ENCODE data around the gene POLR3C.
"Not testable (repeated sequence)": the region's sequence is repeated elsewhere in the genome, so short reads cannot be mapped to it uniquely, and the experiment has no call there.

The POLR3C gene, protein sequence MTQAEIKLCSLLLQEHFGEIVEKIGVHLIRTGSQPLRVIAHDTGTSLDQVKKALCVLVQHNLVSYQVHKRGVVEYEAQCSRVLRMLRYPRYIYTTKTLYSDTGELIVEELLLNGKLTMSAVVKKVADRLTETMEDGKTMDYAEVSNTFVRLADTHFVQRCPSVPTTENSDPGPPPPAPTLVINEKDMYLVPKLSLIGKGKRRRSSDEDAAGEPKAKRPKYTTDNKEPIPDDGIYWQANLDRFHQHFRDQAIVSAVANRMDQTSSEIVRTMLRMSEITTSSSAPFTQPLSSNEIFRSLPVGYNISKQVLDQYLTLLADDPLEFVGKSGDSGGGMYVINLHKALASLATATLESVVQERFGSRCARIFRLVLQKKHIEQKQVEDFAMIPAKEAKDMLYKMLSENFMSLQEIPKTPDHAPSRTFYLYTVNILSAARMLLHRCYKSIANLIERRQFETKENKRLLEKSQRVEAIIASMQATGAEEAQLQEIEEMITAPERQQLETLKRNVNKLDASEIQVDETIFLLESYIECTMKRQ

DNA sequence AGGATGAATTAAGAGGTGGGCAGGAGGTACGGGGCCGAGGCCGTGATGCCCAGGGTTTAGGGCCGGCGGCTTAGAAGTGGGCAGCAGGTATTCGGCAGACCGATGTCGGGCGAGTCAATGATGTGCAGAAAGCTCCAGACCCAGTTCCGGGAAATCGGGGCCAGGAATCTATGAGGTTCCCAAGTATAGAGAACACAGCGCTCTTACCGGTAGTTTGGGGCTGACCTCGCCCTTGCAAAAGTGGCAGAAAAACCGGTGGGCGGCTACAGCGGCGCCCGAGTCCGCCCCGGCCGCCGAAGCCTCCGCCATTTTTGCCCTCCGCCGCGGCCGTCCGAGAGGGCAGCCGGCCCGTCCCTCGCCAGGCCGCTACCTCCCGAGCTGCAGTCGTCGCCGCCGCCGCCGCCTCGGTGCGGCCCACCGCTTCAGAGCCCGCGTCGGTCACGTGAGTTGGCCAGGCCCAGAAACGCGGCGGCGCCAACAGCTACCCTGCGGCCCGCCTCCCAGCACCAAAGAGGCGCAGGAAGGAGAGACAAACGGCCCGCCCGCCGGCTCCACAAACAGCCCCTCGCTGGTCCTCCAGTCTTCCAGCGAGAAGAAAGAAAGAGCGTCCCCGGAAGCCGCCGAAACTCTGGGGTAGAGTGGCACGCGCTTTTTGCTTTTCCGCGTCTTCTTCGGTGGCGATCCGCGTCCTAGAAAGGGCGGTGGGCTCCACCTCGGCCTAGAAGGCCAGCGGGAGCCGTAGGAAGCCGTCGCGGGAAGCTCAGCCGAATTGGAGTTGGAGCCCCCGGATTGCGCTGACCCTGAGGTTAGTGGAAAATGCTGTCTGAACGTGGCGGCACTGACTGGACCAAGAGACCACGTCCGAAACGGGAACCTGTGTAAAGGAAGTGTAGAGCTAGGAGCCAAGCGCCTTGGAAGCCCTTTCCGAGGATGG is at the start of gene POLR3C, which contains the start of gene RNF115:
TSS of gene POLR3C (plus strand) at position 636 of the 934 bp plus-strand sequence. CDS start 1,577 bp downstream, outside the sequence.
TSS of gene RNF115 (minus strand) at position 531 of the 934 bp plus-strand sequence. CDS start at position 309, 222 bp downstream.
- peak; percentile 96 for DNase-seq

DNA sequence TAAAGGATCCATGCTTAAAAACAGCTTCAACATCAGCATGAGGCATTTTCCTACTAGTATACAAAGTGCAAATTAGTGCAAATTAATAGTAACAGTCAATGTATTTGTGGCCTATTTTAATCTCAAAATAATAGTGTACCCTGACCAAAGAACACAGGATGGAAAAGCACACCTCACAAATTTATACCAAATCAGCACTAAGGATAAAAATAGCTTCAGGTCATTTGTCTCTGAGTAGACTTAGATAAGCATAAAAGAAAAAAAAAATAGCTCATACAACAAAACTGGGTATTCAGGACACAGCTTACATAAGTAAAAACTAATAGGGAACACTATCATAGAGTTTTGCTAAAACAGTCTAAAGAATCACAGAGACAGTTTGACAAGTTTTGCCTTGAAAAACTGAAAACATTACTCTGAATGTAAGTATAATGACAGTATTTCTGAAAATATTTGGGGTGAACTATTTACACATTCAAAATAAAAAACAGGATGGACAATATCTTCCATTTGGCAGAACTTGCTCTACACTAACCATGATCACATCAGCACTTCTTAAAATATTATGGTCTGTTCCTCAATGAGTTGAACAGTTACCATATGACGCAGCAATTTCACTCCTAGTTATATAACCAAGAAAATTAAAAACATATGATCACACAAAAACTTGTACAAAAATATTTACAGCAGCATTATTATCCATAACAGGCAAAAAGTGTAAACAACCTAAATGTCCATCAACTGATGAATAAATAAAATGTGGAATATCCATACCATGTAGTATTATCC is 46.4 kb upstream of the POLR3C start:
- DNase-seq, result no peak

DNA sequence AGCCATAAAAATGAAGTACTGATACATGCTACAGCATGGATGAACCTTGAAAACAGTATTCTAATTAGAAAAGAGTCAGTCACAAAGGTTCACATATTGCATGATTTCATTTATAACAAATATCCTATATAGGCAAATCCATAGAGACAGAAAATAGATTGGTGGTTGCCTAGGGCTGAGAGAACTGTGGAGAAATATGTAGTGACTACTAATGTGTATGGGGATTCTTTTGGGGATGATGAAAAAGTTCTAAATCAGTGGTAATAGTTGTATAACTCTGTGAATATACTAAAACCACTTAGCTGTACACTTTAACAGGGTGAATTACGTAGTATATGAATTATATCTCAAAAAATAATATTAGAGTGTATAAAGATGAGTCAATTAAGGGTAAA is 45.9 kb upstream of the POLR3C start:
- no peak for DNase-seq

DNA sequence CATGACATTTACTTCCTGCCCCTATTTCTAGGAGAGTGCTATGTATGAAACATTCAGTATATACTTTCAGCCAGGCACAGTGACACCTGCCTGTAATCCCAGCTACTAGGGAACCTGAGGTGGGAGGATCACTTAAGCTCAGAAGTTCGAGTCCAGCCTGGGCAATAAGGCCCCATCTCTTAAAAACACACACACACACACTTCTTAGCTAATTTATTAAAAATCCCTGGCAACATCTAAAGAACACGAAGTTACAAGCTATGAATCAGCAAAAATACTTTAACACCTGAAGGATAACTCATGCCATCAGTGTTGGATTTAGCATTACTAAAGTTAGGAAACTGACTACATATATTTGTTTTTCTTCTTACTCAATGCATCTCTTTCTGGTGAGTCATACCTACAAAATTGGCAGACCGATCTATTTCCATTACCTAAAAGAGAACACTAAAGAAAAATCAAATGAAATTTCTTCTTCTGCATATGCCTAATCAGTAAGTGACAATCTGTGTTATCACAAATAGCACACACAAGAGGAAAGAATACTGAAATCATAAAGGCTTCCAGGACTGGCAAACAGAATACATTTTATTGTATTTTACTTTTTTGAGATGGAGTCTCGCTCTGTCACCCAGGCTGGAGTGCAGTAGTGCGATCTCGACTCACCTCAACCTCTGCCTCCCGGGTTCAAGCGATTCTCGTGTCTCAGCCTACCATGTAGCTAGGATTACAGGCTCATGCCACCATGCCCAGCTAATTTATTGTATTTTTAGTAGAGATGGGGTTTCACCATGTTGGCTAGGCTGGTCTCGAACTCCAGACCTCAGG is 41.5 kb upstream of the POLR3C start:
- no peak for DNase-seq

DNA sequence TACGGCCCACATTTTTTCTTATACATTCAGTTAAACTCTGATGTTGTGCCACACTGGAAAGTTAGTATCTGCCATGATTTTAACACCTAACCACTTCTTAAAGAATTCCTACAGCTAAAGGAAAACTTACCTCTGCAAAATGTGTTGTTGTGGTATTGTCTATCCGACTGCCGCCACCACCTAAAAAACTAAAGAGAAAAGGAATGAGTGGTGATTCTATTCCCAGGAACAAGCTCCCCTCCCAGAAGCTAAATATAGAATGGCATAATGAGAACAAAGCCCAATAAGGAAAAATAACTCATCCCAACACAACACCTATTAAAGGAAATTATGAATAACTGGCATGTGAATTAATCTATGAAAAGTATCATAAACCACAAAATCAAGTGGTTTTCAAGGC is 39.6 kb upstream of the POLR3C start:
- DNase-seq, result no peak

DNA sequence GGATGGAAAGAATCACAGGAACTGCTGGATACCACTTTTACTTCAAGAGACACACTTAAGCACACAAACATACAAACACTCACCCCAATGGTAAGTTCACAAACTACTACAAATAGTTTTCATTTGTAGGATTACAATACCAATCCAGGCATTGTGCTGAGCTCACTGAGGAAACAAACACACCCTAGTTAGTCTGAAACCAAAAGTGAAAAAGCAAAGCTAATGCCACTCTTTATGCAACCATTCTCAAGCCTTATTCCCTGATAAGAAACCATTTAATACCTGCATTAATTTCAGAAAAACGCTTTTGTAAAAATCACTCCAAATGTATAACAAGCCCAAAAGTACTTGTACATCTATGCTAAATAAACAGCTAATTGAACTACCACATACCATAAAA is 38.5 kb upstream of the POLR3C start:
- DNase-seq, result no peak

DNA sequence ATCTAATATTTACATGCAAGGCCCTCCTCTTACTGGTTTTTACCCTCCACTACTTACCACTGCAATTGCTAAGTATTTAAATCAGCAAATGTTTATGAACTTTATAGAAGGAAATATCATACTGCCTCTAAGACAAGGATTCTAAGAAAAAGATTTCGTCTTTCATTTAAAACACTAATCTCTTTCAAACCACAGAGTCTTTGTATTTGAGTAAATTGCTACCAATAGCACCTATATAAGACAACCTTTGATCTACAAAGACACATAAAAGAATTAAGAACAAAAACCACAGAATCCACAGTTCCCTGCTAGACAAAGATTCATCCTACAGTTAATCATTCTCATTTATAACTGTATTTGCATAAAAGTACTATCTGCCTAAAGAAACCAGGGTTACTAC is 37.7 kb upstream of the POLR3C start:
- DNase-seq, result no peak

DNA sequence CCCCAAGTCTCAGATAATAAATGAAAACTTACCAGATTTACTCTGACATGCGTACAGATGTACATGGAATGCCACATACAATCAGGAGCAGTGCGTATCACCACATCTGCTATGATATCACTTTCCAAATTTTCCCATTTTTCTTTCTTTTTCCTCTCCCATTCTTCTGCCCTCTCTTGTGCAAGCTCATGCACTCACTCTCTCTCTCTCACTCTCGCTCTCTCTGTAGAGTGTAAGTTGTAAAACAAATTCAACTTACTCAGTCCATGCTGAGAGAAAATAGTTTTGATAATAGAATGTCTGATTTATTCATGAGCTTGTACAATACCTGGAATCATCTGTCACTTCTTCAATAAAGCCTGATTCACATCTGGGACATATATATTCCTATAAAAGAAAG is 35.4 kb upstream of the POLR3C start:
- no peak for DNase-seq

DNA sequence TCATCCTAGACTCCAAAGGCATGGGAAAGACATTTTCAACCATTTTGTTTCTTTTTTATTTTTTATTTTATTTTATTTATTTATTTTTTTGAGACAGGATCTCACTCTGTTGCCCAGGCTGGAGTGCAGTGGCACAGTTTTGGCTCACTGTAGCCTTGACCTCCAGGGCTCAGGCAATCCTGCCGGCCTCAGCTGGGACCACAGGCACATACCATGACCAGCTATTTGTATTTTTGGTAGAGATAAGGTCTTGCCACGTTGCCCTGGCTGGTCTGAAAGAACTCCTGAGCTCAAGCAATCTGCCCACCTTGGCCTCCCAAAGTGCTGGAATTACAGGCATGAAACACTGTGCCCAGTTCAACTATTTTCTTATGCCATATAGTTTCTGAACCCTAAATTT is 32.1 kb upstream of the POLR3C start:
- not testable (repeated sequence) for DNase-seq

DNA sequence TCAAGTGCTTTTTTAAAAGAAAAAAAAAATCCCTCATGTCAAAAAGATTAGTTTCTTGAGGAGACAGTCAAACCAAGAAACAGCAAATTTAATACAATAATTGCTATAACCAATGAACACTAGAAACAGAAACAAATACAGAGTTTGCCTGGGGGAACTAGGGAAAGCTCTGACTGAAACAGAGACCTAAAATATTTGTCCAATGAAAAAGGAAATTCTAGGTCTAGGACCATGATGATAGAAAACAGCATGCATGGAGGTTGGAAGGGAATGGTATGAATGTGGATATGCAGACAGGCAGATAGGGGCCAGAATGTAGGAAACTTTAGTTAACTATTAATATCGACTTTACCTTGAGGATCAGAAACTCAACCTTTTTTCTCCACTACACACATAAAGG is 31.5 kb upstream of the POLR3C start:
- no peak for DNase-seq

DNA sequence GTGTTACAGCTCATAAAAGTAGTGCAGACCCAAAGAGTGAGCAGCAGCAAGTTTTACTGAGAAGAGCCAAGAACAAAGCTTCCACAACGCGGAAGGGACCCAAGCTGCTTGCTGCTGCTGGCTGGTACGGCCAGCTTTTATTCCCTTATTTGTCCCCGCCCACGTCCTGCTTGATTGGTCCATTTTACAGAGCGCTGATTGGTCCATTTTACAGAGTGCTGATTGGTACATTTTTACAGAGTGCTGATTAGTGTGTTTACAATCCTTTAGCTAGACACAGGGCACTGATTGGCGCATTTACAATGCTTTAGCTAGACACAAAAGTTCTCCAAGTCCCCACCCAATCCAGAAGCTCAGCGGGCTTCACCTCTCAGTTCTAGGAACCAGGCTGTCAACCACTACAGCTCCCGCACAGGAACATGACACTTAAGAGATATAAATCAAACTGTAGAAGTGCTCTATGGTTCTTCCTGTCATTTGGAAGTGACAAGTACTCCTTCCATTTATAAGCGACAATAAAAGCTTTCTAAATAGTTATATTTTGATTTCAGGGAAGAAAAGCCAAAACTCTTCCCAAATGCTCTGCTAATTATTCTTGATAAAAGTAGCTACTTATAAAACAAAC is 28.6 kb upstream of the POLR3C start:
- DNase-seq, result no peak

DNA sequence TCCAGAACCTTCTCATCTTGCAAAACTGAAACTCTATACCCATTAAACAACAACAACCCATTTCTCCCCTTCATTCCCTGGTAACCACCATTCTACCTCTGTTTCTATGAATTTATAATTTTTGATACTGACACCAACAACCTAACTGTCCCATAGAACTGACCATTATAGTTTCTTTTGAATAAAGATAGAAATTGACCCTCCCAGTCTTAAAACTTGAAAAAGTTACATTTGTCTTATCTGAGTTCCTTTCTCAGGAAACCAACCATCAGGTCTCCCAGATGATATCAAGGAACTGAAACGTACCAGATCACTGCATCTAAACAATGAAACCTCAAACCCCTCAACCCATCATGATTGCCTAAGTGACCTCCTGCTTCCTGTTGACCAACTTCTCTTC is 27.2 kb upstream of the POLR3C start:
- no peak for DNase-seq

DNA sequence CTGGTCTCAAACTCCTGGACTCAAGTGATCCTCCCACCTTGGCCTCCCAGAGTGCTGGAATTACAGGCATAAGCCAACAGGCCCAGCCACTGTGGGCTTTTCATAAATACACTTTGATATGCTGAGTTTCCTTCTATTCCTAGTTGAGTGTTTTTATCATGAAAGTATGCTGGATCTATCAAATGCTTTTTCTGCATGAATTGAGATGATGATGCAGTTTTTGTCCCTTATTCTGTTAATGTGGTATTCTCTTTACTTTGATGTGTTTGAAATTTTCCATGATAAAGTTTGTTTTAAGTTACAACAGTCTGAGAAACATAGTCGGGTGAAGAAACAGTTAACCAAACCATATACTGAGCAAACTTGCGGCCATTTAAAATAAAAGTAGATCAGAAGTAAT is 24.2 kb upstream of the POLR3C start:
- no peak for DNase-seq

DNA sequence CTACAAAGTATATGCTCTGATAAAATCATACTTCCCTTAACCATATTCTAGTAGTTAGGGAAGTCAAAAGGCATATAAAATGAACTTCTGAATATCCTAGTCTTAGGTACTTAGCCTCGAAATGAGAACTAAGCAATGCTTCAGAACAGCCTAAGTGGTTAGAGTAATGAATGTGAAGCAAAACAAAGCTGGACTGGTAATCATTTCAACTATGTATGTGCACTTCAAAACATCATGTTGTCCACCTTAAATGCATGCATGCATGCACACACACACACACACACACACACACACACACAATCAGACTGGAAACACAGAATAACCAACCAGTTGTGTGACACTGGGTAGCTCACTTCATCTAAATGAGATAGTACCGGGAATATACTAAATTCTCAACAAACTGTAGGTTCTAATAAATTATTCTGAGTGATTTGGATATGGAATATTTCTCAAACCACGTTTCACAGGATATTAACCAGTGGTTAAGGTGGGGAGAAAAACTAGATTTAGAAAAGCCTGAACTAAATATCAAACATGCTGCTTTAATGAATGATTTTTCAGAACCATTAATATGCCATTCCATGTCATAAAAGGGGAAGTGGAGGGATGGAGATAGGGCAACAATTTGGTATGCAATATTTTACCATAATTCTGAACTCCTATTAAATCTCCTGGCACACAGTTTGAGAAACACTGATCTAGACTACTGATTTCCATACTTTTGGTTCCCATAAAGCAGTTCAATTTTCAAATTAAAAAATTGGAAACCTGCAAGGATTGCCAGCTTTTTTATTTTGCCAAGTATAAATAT is 19.6 kb upstream of the POLR3C start:
- DNase-seq, result no peak

DNA sequence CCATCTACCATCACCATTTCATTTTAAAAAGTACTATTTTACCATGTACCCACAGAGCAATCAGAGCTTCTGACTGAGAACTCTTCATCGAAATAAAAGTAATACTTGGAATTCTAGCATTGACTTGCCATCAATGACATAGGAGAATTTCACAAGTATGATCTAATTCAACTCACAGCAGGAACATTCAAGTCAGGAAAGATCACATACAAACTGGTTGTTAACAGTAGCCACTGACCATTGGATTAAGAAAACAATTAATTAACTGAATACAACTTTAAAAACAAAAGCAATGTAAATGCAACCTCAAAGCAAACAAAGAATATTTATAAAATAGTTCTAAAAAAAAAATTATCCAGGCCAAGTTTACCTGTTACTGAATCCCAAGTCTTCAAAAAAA is 18.9 kb upstream of the POLR3C start:
- DNase-seq, result no peak

DNA sequence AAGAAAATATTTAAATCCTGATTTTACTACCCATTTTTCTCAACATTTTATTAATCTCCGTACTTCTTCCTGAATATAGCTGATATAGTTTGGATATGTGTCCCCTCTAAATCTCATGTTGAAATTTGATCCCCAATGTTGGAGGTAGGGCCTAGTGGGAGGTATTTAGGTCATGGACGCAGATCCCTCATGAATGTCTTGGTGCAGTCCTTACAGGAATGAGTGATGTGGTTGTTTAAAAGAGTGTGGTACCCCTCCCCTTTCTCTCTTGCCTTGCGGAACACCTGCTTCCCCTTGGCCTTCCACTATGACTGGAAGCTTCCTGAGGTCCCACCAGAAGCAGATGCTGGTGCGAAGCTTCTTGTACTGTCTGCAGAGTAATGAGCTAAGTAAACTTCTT is 17.6 kb upstream of the POLR3C start:
- no peak for DNase-seq

DNA sequence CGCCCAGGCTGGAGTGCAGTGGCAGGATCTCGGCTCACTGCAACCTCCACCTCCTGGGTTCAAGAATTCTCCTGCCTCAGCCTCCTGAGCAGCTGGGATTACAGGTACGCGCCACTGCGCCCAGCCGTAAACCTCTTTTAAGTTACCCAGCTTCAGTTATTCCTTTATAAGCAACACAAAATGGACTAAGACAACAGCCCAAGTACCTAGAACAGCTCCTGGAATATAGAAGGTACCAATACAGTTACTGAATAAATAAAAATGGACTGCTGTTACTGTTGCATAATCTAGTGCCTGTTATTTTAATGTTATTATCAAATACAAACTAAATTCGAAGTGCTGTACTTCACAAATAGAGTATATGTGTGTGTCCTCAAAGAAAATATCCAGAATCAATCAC is 17.2 kb upstream of the POLR3C start:
- DNase-seq, result no peak

DNA sequence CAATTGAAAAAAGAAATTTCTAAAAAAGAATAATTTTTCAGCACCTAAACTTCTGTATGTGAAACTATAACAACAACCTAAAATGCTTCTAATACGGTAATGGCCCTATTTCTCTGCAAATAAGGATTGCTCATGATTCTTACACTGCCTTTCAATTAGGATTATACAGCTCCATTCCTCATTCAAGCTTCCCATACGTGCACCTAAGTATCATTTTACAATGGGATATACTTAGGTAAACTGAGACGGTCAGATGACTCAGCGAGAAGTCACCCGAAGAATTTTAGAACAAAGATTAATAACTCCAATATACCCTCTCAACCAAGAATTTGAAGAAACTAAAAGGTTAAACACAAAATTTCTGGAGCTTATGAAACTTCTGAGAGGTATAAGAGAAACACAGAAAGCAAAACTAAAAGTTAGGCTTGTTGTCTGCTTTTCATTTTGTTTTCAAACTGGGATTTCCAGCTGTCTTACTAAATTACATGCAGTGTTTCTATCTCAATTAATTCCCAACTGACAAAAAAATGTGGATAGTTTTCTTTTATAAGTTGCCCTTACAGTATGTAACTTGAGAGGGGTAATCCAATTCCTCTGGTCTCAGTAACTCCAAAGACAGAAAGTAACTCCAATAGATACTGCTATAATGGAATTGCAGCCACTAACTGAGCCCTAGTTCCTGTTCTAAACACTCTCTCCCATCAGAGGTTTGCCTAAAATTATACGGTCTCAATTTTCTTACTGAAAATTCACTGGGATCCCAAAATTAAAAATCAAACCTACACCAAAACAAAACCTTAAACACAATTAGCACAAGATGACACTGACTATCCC is 10.8 kb upstream of the POLR3C start:
- not testable (repeated sequence) for DNase-seq

DNA sequence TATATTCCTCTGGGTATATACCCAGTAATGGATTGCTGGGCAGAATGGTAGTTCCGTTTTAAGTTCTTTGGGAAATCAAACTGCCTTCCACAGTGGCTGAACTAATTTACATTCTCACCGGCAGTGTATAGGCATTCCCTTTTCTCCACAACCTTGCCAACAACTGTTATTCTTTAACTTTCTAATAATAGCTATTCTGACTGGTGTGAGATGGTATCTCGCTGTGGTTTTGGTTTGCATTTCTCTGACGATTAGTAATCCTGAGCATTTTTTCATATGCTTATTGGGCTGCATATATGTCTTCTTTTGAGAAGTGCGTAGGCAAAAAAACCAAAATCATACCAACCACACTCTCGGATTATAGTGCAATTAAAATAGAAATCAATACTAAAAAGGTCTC is 5.9 kb upstream of the POLR3C start:
- not testable (repeated sequence) for DNase-seq

All from islet precursor cell (in vitro differentiated cells).